Measurements from ENCODE around the gene TMEM184C.

- TF ChIP-seq CTCF (IDR thresholded peaks at IDR 0.05): no peak
- no peak for TF ChIP-seq POLR2A (IDR thresholded peaks at IDR 0.05)
These were observed 39.1 kb upstream of the TMEM184C start for GRCh38 chr4:147578051-147578476.
